Measurements from ENCODE around the gene UGT3A2.

Gene UGT3A2

GRCh38 chr5:36066540-36067210 is at the start of gene UGT3A2:
Gene UGT3A2, minus strand, starts transcription at chr5:36066882. Its CDS starts 93 bp downstream, at chr5:36066789.
- DNase-seq, result no peak

GRCh38 chr5:36111238-36111637 is 44.6 kb upstream of the UGT3A2 start:
- DNase-seq, result no peak

- DNase-seq, result no peak
Observed at GRCh38 chr5:36108758-36109460, 42.2 kb upstream of the UGT3A2 start.

GRCh38 chr5:36105819-36106218 is 39.1 kb upstream of the UGT3A2 start:
- DNase-seq, result no peak

GRCh38 chr5:36099748-36100147 is 33.1 kb upstream of the UGT3A2 start:
- no peak for DNase-seq

GRCh38 chr5:36096486-36096885 is 29.8 kb upstream of the UGT3A2 start:
- no peak for DNase-seq

- peak; percentile 47 for DNase-seq
Observed at GRCh38 chr5:36089989-36090388, 23.3 kb upstream of the UGT3A2 start.

- peak; percentile 55 for DNase-seq
Observed at GRCh38 chr5:36079200-36079781, 12.6 kb upstream of the UGT3A2 start.

- DNase-seq, result no peak
Observed at GRCh38 chr5:36078430-36078829, 11.7 kb upstream of the UGT3A2 start.

GRCh38 chr5:36073595-36074216 is 7.0 kb upstream of the UGT3A2 start:
- peak; percentile 29 for DNase-seq

- DNase-seq, result peak; percentile 18
Observed at GRCh38 chr5:36070687-36071571, 4.2 kb upstream of the UGT3A2 start.

GRCh38 chr5:36068751-36069281 is 2.1 kb upstream of the UGT3A2 start:
- DNase-seq, result no peak

GRCh38 chr5:36066001-36066539 is 612 bp downstream of the UGT3A2 start:
- DNase-seq, result no peak

- peak; percentile 20 for DNase-seq
Observed at GRCh38 chr5:36060420-36060887, 6.2 kb downstream of the UGT3A2 start.

- DNase-seq, result no peak
Observed at GRCh38 chr5:36059571-36060419, 6.9 kb downstream of the UGT3A2 start.

- no peak for DNase-seq
Observed at GRCh38 chr5:36058776-36059175, 7.9 kb downstream of the UGT3A2 start.

GRCh38 chr5:36057386-36057785 is 9.3 kb downstream of the UGT3A2 start:
- no peak for DNase-seq

- DNase-seq, result no peak
Observed at GRCh38 chr5:36056422-36056821, 10.3 kb downstream of the UGT3A2 start.

- DNase-seq, result no peak
Observed at GRCh38 chr5:36055984-36056383, 10.7 kb downstream of the UGT3A2 start.

- no peak for DNase-seq
Observed at GRCh38 chr5:36054647-36055046, 12.0 kb downstream of the UGT3A2 start.

GRCh38 chr5:36052538-36052937 is 14.1 kb downstream of the UGT3A2 start:
- no peak for DNase-seq
